DMS114 treated with DMSO at 0.1 percent for 48 hours (cell line): ENCODE results near the gene MVP.
"Not testable (repeated sequence)": the region's sequence is repeated elsewhere in the genome, so short reads cannot be mapped to it uniquely, and the experiment has no call there.

Experiments used
- DNase-seq: peaks from one replicate; lab custom pipeline; 2025; ENCODE audit not compliant: unreplicated experiment; lab: John Stamatoyannopoulos, UW

Gene MVP

GRCh38 chr16:29820271-29820701 lies at the start of gene MVP:
Gene MVP, plus strand, starts transcription at chr16:29820462. Its CDS starts 10,088 bp downstream, at chr16:29830550.
- DNase-seq = no peak

- DNase-seq = not testable (repeated sequence)
Measured at GRCh38 chr16:29772330-29772729, 47.9 kb upstream of the MVP start.

GRCh38 chr16:29774730-29775129 lies 45.5 kb upstream of the MVP start:
- DNase-seq = no peak

GRCh38 chr16:29775742-29776408 lies 44.4 kb upstream of the MVP start:
- DNase-seq = no peak

- no peak for DNase-seq
Measured at GRCh38 chr16:29777576-29778350, 42.5 kb upstream of the MVP start, which contains the start of gene ZG16. Gene ZG16, plus strand, starts transcription at chr16:29778256. Its CDS starts 1,011 bp downstream, at chr16:29779267.

- DNase-seq = no peak
Measured at GRCh38 chr16:29779474-29779873, 40.8 kb upstream of the MVP start.

- not testable (repeated sequence) for DNase-seq
Measured at GRCh38 chr16:29783094-29783953, 36.9 kb upstream of the MVP start.

GRCh38 chr16:29784157-29784556 lies 36.1 kb upstream of the MVP start:
- DNase-seq = no peak

GRCh38 chr16:29784901-29785500 lies 35.3 kb upstream of the MVP start:
- peak; percentile 50 for DNase-seq

- not testable (repeated sequence) for DNase-seq
Measured at GRCh38 chr16:29787155-29787554, 33.1 kb upstream of the MVP start.

- DNase-seq = no peak
Measured at GRCh38 chr16:29789775-29790182, 30.5 kb upstream of the MVP start.

GRCh38 chr16:29790183-29790948 lies 29.9 kb upstream of the MVP start, which contains the start of gene KIF22:
Gene KIF22, plus strand, starts transcription at chr16:29790751. Its CDS starts 9 bp downstream, at chr16:29790760.
- DNase-seq = peak; percentile 94

GRCh38 chr16:29790949-29791844 lies 29.1 kb upstream of the MVP start:
- no peak for DNase-seq

- DNase-seq = no peak
Measured at GRCh38 chr16:29791845-29792807, 28.1 kb upstream of the MVP start.

- not testable (repeated sequence) for DNase-seq
Measured at GRCh38 chr16:29793153-29793552, 27.1 kb upstream of the MVP start.

GRCh38 chr16:29794231-29794710 lies 26.0 kb upstream of the MVP start:
- DNase-seq = no peak

- DNase-seq = no peak
Measured at GRCh38 chr16:29802416-29802935, 17.8 kb upstream of the MVP start.
